GM19035 (cell line): ENCODE data around the gene ECHS1.
A peak's percentile ranks its signal among the peaks of the same experiment; 100 is the strongest.
"Not testable (repeated sequence)": the region's sequence is repeated elsewhere in the genome, so short reads cannot be mapped to it uniquely, and the experiment has no call there.

Experiments used
- ATAC-seq: cut with Tn5 transposase; IDR thresholded peaks from one replicate; pipeline ENCODE4 v1.9.1; 2021; ENCODE audit not compliant: unreplicated experiment

Gene ECHS1

GRCh38 chr10:133379152-133379800 lies 6.1 kb upstream of the ECHS1 start, which contains the start of gene PAOX:
Gene PAOX (plus strand): TSS chr10:133379262. CDS start chr10:133379317, 55 bp downstream.
- ATAC-seq = peak; percentile 57

DNA sequence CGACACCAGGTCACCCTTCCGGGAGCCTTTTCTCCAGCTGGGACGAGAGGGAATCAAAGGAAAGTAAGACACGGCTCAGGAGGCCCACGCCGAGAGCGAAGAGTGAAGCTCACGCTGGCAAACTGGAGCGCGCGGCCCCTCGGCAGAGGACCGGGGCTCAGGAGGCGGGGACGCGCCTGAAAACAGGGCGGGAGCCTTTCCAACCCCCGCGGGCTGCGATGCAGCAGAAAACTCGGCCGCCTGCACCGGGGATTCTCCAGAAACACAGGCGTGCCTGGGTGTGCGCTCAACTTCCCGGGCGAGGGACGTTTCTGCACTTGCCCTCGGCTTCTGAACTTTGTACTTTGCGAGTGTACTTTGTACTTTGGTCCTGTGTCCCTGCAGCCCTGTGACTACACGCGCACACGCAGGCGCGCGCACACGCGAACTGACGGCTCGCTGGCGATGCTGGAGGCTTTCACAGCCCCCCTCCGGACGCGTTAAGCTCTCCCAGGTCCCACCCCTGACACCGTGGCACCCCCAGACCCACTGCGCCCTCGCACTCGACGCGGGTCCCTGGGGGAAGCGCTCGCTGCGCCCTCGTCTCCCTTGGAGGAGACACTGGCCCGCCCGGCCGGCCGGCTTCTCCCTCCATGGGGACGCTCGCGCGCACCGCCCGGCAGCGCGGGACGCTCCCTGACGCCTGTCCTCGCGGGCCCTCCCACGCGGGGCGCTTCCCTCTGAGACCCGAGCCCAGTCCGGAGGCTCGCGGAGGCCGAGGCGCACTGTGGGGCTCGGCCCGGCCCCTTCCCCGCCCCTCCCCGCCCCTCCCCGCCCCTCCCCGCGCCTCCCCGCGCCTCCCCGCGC lies 5.3 kb upstream of the ECHS1 start:
- ATAC-seq = peak; percentile 40

GRCh38 chr10:133377818-133378250 lies 4.7 kb upstream of the ECHS1 start:
- ATAC-seq = no peak

GRCh38 chr10:133377025-133377817 lies 4.1 kb upstream of the ECHS1 start:
- no peak for ATAC-seq

DNA sequence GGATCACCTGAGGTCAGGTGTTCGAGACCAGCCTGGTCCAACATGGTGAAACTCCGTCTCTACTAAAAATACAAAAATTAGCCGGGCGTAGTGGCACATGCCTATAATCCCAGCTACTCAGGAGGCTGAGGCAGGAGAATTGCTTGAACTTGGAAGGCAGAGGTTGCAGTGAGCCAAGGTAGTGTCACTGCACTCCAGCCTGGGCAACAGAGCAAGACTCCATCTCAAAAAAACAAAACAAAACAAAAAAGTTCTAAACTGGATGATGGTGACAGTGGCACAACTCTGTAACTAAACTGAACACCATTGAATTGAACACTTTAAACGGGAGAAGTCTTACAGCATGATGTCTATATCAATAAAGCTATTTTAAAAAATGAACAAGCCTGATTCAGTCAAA lies 3.0 kb upstream of the ECHS1 start:
- not testable (repeated sequence) for ATAC-seq

DNA sequence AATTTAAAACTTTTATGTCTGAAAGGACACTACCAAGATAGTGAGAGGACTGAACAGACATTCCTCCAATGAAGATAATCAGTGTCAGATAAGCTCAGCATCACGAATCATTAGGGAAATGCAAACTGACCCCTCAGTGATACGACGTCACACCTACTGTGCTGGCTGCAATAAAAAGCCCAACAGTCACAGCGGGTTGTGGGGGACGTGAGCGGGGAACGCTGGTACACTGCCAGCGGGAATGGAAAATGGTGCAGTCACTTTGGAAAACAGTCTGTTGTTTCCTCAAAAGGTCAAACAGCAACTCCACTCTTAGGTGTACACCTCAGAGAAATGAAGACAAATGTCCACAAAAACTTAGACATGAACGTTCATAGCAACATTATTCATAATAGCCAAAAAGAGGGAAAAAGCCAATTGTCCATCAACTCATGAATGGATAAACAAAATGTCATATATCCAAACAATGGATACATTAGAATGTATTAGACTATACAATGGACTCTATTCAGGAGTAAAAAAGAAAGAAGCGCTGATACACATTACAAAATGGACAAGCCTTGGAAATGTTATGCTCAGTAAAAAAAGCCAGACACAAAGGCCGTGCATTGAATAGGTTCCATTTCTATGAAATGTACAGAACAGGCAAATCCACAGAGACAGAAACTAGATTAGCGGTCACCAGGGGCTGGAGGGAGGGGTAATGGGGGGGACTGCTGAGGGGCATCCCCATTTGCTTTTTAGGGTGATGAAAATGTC lies 2.4 kb upstream of the ECHS1 start:
- ATAC-seq = no peak

DNA sequence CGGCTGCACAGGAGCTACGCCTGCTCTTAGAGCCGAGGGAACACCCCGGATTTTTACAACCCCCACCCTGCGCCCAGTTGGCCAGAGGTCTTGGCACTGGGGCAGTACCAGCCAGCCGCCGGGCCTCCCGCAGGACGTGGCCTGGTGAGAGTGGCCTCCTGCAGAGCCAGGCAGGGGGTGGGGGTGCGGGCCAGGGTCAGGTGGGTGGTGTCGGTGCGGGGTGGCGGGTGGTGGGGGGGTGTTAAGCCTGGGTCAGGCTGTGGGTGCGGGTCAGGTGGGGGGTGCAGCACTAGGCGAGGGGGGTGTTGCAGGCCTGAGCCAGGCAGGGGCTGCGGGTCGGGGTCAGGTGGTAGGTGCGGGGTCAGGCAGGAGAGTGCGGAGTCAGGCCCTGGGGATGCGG lies 647 bp downstream of the ECHS1 start:
- no peak for ATAC-seq

DNA sequence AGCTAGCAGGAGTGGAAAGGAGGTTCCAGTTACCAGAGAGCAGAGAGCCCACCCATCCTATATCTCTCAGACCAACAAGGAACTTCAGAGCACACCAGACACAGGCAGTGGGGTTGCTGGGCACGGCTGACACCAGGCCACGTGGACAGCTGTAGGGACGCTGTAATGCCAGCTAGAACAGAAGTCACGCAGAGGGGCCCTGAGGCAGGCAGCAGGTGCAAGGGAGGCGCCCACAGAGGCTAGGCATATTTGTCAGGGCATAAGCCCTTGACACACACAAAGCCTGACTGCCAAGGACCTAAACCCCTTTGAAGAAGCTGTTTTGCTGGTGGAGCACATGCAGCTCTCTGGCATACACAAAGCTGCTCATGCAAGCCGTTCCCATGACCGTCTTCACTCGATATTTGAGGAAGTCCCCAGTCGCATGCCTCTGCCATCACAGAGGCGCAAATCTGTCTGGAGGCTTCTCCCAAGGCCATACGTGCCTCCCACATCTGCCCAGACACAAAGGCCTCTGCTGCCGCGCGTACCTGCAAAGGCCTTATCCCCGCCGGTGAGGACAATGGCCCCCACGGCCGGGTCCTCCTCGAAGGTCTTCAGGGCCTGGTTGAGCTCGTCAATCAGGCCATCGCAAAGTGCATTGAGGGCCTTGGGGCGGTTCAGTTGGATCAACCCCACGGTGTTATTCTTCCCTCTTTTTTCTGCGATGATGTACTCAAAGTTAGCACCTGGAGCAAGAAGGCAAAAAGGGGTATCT lies 2.9 kb downstream of the ECHS1 start:
- no peak for ATAC-seq

DNA sequence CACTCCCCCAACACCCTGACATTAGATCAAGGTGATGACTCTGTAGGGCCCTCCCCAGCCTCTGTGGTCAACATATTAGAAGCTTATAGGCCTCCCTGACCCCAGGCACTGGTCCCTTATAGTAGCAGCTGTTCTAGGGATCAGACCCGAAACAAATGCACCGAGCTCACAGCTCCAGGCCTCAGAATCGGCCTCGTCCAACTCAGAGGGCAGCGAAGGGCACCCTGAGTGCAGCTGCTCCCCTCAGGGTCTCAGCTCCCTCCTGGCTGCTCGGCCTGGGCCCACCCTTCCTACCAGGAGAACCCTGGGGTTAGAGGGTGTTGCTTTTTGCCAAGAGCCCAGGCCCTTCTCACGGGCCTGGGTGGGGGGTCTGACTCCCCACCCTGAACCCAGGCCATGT lies 5.0 kb downstream of the ECHS1 start:
- ATAC-seq = no peak

GRCh38 chr10:133367461-133367860 lies 5.7 kb downstream of the ECHS1 start:
- ATAC-seq = not testable (repeated sequence)

- no peak for ATAC-seq
Measured at GRCh38 chr10:133366751-133367150, 6.4 kb downstream of the ECHS1 start.

- ATAC-seq = no peak
Measured at GRCh38 chr10:133366130-133366478, 7.0 kb downstream of the ECHS1 start.

GRCh38 chr10:133365461-133366129 lies 7.6 kb downstream of the ECHS1 start:
- no peak for ATAC-seq

DNA sequence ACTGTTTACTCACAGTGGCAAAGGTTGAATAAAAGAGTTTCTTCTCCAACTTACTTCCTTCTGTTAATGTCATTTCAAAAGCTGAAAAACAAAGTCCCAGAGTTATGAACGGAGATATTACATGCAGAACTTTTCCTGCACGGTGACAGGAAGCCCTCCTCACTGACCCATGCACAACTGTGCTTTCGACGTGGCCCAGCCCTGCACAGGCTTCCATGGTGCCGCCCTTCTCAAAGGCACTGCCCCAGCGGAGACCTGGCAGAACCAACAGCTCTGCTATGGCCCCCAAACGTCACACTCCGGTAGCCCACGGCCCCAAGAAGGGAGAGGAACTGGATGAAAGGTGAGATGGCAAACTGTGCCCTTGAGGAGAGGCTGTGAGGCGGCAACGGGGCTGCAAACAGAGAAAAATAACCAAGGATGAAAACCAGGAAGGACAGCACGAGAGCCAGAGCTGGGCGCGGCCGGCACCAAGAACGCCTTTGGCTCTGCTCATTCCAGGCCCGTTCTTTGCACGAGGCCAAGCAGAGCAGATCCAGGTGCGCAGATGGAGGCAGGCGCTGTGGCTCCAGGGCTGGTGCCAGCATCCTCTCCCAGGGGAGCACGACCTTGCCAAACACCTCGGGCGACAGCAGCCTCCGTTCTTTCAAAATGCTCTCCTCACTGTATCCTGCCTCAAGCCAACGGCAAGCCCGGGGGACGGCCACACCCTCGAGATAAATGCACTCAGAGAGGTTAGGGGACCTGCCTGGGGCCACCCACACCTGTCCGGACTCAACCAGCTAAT lies 8.3 kb downstream of the ECHS1 start:
- no peak for ATAC-seq

GRCh38 chr10:133362846-133363245 lies 10.3 kb downstream of the ECHS1 start:
- ATAC-seq = no peak

DNA sequence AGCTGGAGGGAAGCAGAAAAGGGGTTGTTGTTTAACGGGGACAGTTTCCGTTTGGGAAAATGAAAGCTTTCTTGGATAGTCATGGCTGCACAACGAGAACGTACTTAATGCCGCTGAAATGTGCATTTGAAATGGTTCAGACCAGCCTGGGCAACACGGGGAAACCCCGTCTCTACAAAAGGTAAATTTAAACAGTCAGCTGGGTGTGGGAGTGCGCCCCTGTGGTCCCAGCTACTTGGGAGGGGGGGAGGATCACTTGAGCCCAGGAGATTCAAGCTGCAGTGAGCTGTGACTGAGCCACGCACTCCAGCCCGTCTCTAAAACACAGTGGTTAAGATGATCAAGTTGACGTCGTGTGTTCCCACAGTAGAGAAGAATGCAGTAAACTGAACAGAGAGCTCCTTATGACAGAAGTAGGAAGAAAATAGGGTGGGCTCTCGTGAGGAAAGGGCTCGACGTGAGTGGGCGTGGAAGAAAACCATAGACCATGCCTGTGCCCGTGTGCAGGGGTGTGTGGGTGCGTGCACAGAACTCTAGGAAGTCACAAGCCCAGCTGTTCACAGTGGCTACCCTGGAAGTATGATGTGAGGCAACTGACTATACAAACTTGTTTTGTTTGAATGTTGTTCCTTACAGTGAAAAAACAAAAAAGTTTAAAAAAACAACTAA lies 11.2 kb downstream of the ECHS1 start:
- no peak for ATAC-seq

- ATAC-seq = no peak
Measured at GRCh38 chr10:133361227-133361626, 11.9 kb downstream of the ECHS1 start.

- ATAC-seq = no peak
Measured at GRCh38 chr10:133359972-133360610, 13.1 kb downstream of the ECHS1 start.
